Measurements from ENCODE around the gene LZTR1.

GRCh38 chr22:21014202-21014725 lies 32.2 kb downstream of the LZTR1 start:
- no peak; the same call in 1 of the 2 replicates for TF ChIP-seq POLR2A (IDR thresholded peaks at IDR 0.05; ENCODE audit: low read length)
- no peak for TF ChIP-seq CTCF (IDR thresholded peaks at IDR 0.05)
- no peak for TF ChIP-seq RCOR1 (IDR thresholded peaks at IDR 0.05; ENCODE audit: low read depth, low read length)
- TF ChIP-seq ELK1 (IDR thresholded peaks at IDR 0.05; ENCODE audit: low read depth, low read length), result no peak
- TF ChIP-seq SMC3 (IDR thresholded peaks at IDR 0.05), result no peak
- TF ChIP-seq REST (IDR thresholded peaks at IDR 0.05), result no peak
- no peak for TF ChIP-seq HDAC2 (IDR thresholded peaks at IDR 0.05)
- no peak for TF ChIP-seq TP53 (CRISPR knock-in tag; IDR thresholded peaks at IDR 0.05)
- TF ChIP-seq NR3C1 (IDR thresholded peaks at IDR 0.05), result no peak
- TF ChIP-seq USF2 (IDR thresholded peaks at IDR 0.05), result no peak
- no peak for TF ChIP-seq MAZ (IDR thresholded peaks at IDR 0.05; ENCODE audit: borderline replicate concordance, low read depth, low read length)

Data from A549 (cell line).